ENCODE measurements around the gene FBLN2.

The FBLN2 gene

DNA sequence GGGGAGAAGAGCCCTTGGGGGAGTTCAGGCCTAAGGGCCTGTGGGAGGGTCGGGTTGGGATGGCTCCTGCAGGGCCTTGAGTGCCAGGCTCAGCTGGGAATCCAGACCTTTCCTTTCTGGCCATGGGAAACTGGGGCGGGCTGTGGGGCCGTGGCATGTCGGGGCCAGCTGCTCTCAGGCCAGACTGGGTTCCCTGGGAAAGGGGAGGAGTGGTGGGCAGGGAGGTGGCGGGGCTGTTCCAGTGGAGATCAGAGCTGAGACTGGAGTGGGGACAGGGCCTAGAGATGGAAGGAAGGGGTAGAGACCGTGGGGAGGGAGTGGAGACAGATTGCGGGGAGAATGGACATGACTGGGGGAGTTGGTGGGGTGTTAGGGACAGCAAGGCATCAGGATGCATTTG lies 20.3 kb downstream of the FBLN2 start:
- DNase-seq, result no peak

DNA sequence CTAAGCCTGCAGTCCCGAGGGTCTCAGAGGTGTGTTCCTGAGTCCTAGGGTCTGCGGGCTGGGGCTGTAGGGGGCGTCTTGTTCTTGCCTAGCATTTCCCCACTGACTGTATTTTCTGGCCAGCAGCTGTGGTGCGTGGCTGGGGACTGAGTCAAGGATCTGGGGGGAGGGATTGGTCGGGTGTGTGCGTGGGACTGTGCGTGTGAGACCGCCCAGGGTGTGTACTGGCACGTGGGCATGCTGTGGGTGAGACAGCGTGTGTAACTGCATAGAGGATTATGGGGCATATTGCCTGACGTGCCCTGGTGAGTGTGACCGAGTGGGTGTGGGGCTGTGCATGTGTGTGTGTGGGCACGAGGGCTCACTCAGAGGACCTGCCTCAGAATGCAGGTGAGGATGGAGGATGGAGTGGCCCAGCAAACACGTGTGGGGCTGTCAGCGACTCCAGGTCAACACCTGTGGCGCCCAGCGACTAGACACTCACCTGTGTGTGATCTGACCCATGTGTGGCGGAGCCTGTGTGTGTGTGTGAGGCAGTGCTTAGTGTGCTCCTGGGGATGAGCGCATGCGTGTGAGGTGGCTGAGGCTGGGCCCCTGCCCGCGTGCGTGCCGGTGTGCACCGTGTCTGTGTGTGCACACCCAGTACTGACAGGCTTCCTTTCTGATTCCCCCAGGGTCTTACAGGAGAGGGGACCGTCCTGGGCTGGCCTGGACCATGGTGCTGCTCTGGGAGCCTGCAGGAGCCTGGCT lies 20.9 kb downstream of the FBLN2 start:
- no peak for DNase-seq

- DNase-seq, result no peak
These were observed 21.7 kb downstream of the FBLN2 start for GRCh38 chr3:13570391-13571194.

- DNase-seq, result no peak
These were observed 22.3 kb downstream of the FBLN2 start for GRCh38 chr3:13571264-13571663.

GRCh38 chr3:13571831-13572750 lies 23.2 kb downstream of the FBLN2 start:
- DNase-seq, result no peak

DNA sequence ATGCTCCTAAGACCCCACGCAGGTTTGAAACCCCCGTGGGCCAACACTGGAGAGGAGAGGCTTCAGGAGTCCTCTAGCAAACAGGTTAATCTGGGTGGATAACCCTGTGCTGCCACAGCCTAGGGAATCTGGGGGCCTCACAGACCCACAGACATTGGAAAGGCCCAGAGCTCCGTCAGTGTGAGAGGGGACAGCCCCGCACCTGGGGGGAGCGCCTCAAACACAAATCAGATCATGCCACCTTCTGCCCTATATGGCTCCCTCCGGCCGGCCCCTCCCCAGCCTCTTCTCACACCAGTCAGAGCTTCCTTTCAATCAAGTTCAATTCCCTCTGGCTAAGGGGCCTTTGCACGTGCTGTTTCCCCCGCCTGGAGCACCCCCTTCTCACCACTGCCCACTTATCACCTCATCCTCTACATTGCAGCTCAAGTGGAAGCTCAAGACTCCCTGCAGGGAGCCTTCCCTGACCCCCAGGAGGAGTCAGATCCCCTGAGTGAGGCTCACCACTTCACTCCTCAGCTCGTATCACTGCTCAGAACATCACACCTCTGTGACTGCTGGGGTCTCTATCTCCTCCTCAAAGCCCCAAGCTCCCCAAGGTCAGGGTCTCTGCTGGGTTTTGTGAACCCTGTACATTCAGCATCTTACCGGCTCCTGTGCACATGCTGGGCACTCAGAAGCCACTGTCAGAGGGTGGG lies 24.1 kb downstream of the FBLN2 start:
- DNase-seq, result no peak

DNA sequence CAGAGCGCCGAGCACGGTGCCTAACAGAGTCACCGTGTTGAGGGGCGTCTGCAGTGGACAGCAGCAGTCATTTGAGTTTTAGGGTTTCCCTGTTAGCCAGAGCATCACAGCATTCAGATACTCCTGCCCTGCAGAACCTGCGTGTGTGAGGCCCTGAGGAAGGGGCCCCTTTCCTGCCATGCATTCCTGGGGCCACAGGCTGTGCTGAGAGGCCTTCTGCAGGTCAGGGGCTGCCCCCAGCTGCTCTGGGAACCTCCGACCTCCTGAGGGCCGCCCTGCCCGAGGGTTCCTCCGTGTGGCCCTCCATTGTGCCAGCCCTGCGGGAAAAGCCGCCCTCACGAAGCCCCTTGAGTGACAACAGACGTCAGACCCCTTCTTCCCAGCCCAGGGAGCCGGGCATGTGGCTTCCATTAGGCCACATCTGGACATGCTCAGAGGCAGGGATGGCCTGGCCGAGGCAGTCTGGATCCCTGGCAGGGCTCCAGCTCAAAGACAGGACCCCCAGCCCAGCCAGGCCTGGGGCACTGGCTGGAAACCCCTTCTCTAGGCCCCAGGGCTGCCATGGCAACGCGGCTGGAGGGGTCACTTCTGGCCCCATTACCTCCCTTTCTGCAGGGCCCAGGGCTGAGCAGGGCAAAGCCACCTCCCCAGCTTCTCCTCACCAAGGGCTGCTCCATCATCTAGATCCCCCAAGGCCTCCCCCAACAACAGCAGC lies 25.3 kb downstream of the FBLN2 start:
- DNase-seq, result no peak

GRCh38 chr3:13574798-13575451 lies 26.0 kb downstream of the FBLN2 start:
- DNase-seq, result no peak

GRCh38 chr3:13575459-13576061 lies 26.6 kb downstream of the FBLN2 start:
- no peak for DNase-seq

- no peak for DNase-seq
These were observed 28.5 kb downstream of the FBLN2 start for GRCh38 chr3:13577181-13578121.

- DNase-seq, result no peak
These were observed 29.3 kb downstream of the FBLN2 start for GRCh38 chr3:13578251-13578650.

DNA sequence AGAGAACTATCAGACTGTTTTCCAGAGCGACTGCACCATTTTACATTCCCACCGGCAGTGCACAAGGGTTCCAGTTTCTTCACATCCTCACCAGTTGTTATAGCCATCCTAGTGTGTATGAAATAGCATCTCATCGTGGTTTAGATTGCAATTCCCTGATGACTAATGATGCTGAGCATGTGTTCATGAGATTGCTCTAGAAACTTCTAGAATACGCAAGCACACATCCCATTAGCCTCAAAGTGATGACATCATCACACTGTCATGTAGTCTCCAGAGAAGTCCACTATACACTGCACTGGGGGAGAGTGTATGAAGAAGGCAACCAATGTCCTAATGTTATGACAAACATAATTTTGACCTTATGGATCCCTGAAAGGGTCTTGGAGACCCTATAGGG lies 30.1 kb downstream of the FBLN2 start:
- DNase-seq, result no peak

DNA sequence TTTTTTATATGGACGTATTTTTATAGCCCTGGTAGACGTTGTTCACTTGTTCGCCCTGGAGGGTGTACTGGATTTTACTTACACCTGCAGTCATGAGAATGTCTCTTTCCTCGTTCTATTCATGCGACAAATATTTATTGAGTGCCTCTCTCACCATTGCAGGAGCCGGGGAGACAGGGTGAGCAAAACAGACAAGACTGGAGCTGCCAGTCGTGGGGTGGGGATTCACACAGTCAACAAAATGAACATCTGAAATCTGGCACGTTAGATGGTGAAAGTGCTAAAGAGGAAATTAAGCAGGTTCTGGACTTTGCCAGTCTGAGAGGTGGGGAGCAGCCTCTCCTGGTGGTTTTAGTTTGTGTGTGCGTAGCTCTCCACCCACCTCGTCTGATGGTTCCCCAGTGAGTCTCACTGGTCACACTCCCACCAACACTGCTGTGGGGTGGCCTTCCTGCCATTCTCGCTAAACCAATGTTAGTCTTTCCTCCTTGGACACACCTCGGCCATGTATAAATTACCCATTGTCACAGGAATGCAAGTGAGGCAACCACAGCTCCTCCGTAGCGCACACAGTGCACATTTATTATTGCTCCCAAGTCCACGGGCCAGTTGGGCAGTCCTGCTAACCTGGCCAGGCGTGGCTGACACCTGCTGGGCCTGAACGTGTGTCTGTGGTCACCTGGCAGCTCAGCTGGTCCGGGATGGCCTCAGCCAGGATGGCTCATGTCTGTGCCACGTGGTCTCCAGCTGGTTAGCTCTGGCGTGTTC lies 31.5 kb downstream of the FBLN2 start:
- DNase-seq, result no peak

DNA sequence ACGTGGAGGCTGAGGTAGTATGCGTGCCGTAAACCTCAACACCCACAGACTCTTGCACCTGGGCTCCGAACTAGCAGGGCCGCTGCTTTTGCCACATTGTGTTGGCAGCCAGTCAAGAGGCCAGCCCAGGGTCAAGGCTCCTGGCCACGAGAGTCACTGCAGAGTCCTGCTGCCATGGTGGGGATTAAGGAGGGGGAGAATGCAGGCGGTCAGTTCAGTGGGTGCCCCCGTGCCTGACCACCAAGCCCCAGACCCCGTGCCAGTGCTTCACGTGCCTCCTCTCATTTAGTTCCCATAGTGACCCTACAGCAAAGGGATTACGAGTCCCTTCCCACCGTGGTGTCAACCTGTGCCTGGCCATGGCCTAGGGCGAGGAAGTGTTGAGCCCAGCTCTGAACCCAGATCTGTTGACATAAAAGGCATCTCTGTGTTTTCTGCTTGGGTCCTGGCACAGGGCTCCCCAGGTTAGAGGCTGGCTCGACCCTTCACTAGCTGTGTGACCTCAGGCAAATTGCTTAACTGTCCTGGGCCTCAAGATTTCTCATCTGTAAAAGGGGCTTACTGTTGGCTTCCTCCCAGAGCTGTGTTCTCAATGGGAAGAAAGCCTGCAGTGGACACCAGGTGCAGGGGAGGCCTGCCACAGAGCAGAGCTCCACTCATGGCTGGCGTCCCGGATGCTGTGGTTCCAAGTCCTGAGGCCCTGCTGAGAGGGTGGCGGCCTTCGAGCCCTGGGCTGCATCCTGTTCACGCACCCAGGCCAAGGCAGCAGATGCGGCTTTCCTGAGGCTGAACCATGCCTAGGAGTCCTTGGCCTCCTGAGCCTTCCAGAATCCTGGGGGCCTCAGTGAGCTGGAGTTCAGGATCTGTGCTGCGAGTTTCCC lies 32.8 kb downstream of the FBLN2 start:
- DNase-seq, result no peak

DNA sequence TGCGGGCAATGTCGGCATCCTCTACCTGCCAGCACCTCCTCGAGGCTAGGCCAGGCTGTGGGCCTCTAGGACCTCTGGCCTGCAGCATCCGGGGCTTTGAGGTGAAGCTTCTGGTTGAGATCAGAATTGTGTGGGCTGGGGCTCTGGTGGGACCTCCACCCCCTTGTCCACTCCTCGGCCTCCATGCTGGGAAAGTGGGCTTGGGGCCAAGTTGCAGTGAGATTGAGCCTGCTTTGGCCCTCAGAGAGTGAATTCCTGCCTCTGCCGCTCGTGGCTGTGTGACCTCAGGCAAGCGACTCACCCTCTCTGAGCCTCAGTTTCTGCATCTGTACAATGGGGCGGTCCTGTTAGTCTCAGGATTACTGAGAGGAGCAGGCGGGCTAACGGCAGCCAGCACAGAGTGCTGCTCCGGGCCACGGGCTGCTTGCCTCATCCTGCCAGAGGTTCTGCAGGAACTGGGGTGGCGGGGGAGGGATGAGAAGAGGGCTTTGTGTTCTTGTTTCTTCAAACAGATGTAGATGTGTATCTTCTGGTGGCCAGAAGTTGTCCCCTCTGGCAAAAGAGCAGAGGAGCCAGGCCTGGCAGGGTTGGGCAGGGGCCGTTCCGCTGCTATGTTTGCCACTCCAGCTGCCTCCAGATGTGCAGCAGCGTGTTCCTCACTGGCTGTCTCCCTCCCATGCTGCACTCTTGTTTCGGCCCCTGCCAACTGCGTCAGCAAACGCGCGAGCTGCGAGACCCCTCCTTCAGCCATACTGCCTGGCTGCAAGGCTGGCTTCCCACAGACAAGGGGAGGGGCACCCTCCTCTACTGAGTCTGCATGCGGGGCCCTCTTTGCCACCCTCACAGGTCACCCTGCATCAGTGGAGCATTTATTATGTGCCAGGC lies 33.7 kb downstream of the FBLN2 start:
- DNase-seq, result no peak

DNA sequence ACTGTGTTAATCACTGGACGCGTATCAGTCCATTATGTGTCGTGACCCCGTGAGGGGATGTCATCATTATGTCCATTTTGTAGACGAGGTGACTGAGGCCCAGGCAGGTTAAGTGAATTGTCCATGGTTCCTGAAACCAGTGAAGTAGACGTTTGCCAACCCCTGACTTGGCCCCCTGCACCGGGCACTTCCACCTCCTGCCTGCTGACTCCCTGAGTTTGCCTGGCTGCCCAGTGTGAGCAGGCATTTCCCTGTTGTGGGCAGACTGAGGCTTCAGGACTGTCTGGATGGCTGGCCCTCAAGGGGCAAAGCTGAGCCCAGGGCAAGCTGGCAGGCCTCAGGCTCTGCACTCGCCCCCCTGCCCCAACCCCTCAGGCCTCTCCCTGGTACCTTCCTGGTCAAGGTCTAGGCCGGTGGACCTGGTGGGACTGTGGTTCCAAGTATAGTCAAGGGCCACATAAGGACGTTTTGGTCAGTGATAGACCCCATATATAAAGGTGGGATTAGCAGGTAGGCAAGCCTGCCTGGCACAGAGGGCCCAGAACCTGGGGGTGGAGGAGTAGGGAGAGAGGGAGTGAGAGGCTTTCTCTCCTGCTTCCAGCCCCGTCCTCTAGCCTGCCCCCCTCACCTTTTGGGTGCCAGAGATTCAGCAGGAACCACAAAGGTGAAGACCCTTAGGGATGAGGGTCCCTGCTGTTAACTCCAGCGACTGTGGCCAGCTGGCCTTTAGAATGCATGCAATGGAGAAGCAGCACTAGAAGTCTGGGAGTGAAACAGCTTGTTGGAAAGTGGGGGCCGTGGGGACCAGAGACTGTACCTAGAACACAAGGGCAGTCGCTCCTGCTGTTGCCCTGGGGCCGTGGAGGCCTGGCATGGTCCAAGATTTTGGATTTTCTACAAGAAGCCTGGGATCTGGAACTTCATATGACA lies 34.6 kb downstream of the FBLN2 start:
- DNase-seq, result no peak

All from KG1 (cell line).